Measurements from ENCODE around the gene PAX6.

Gene PAX6

DNA sequence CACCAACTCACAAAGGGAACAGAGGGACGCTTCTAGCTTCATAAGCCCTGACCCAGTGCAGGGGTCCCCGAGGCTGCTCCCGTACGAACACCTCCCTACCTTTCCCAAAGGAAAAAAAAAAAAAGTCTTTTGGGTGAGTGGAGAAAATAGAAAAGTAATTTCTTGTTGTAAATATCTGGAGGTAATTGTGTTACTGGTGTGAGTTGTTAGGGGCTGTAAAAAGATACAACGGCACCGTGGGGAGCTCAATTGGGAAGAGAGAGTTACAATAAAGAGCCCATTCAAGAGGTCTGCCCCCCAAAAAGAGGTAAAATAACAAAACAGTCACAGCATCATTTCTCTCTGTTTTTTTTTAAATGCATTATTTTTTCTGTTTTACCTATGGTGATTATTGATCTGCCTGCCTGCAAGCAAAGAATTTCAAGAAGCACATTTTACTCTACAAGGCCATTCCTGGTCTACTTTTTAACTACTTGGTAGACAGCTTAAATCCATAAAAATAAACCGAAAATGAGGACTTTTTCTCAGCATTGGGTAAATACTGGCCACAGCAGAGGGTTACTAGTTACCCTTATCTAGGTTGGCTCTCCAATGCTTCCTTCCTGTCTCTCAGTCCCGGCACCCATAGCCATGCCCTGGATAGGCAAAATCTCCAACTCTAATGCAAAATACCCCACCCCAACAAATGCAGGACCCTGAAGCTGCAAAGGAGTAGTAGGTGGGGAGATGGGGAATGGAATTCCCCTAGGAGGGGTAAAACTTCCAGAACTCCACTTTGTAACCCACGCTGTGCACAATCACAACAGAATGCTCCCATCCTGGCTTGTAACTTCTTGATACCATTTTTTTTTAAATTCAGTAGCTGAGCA lies 3.1 kb downstream of the PAX6 start:
- DNase-seq, result no peak

DNA sequence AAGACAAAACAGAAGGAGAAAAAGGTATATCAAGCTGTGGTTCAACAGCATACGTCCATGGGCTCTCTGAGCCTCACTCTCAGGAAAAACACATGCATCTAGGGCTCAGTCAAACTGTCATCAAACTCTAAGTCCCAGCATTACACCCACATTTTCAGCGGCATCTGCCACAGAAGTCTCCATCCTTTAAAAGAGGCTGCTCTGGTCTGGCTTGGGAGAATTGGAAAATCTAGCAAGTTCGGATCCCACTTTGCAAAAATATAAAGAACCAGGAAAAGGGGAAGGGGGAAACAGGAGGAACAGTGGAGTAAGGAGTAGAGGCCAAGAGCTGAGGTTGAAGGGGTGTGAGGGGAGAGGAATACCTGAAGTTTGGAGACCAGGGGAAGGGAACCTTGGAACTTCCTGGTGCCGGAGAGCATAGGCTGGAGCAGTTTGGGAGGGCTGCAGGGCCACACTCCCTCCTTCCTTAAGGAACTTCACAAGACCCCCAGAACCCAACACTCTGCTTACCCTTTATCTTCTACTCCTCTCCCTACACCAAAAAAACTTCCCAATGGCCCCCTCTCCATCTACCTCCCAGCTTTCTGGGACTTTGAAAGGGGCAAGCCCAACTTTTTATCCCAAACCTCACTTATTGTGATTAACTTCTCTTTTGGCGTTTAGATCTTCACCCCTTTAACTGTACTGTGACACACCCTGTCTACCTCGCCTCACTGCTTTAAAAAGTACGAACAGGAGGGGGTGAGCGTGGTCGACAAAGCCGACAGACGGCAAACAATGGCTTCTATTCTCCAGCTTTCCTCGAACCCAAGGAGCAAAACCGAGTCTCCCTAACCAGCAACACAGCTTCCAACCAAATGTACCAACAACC lies 4.0 kb downstream of the PAX6 start:
- DNase-seq, result no peak

DNA sequence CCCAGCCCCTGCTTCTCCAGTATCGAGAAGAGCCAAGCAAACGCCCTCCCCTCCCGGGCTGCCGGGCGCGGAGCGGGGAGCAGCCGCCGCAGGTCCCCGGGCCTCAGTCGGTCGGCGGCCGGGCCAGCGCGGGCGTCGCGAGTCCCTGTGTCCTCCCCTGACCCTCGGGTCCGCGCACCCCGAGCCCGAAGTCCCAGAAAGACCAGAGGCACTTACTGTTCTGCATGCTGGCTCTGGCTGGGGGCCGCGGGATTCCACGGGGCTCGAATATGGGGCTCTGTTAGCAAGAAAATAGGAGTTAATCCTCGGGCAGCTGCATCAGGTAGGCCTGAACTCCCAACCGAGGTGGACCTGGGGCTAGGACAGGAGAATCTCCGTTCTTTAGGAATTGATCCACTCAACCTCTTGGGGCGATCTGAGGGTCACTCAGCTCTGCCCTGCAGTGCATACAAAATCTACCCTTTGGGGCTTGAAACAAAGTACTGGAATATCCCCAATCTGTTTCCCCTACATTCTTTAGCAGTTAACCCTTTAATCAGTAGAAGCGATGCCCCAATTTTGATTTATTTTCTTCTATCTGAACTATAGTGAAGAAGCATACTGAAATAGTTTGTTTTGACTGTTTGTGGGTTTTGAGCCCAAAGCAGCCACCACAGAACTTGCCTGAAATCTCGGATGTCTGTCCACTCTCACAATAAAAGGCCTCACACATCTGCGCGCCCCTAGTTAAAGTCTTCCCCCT lies 4.8 kb downstream of the PAX6 start:
- no peak for DNase-seq

DNA sequence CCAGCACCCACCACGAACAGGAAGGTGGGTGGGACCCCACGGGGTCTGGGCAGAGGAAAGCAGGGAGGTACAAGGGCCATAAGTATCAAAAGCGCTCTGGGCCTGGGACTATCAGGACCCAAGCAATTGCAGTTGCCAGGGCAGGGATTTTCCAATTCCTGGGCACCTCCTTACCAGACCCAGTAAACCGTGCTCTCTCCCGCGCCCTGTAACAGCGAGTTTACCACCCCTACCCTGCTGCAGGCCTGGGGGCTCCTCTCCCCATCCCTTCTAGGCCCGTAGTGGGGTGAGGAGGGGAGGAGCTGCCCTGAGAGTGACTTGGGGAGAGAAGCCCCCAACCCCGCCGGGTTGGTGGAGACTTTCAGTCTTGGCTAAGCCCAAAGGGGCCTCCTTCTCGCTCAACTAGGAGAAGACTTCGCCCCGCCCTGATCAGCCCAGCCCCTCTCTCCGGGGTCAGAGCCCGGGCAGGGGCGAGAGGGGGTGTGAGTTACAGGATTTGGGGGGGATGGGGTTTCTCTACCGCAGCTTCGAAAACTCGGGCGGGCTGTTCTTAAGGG lies 5.4 kb downstream of the PAX6 start:
- DNase-seq, result no peak

DNA sequence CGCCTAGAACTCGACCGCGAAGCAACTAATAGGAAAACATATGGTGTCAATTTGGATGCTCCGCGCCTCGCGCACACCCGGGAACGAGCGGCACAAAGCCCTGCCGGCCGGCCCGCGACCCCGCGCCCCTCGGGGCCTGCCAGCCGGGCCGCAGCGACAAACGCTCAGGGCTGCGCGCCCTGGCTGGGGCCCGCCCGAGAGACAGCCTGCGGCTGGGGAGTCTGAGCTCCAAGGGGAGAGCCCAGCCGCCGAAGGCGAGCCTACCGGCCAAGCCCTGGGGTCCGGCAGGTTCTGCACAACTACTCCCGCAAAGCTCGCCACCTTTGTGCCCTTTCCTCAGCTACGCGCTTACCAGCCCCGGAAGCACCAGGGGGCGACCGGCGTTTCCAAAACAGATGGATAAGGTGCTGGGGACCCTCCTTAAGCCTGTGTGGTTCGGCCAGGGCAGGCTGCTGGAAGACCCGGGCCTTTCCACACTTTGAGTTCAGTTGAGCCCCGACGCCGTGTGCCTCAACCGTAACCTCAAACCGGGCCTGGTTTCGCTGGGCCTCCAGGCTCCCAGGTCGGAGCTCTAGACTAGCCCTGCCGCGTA lies 6.0 kb downstream of the PAX6 start:
- no peak for DNase-seq

DNA sequence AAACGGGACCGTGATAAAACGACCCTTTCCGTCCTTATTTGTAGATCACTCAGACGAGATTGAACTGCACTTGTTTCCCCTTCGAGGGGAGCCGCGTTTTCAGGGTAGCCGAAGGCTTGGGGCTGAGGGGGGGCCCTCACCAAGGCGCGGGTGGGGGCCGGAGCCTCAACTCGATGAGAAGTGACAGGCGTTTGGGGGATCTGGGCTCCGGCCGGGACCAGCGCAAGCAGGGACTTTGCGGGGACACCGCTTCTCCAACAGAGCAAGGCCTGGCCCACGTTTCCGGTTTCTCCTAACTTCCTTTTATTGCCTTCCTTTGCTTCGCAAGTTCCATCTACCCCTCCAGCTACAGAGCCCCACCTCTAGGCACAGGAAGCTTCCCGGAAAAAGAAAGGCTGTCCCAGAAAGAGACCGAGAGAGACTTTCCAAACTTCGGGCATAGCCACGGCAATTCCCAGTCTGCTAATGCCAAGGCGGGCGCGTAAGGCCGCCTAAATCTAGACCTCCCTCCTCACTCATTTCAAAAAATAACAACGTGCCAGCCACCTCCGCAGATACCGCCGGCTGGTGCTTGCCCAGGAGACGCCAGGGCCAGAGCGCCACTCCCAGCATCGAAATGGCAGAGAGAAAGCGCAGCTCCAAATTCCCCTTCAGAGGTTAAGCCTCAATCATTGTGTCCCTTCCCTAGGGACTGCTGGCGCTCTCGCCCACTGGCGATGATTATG lies 6.6 kb downstream of the PAX6 start:
- no peak for DNase-seq

DNA sequence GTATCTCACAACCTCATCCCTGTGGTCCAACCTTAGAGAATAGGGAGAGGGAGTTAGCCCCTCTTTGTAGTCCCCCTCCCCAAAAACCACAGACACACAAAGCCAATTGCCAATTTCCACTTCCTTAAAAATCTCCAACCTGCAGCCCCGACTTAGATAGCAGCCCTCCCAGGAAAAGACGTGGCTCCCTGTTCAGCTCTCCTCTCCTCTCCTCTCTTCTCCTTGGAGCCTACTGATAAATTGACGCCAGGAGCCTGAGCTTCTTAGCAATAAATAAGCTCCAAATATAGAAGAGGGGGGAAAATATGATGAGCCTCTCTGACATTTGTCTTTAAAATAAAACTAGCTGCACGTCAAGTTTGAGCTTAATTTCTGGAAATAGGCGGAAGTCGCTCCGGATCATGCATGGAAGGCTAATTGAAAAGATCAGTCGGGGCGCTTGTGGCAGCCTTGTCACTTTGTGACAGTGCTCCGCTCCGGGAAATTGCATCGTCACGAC lies 7.3 kb downstream of the PAX6 start:
- no peak for DNase-seq

DNA sequence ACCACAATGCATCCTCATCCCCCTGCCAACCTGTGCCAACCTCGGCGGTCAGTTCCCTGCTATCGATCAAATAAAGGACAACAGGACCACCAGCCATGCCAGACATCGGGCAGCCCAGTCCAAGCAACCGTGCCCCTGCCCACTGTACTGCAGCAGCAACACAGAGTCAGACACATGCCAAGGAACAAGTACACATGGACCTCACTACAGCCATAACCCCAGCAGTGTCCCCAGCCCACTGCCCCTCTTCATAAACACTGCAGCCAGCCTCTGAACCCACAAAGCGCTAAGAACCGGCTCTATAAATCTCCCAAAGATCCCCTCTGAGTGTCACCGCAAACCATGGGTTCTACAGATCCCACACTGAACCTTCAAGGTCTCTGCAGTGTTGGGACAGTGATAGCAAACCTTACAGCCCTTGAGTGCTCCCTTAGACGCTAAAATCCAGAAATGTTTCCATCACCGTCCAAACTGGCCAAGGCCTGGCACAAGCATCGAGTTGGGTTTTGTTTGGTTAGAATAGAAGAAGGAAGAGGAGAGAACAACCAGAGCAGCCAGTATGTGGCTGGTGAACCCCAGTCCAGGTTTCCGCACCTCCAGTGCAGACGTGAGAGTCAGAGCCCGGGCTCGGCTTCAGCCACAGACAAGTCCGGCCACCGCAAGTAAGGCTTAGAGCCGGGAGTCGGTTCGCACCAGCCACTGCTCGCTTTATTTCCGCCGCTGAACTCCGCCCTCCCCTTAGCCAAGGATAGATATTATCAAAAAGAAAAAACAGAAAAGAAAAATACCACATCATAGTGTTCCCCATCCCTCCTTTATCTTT lies 7.9 kb downstream of the PAX6 start:
- DNase-seq, result no peak

DNA sequence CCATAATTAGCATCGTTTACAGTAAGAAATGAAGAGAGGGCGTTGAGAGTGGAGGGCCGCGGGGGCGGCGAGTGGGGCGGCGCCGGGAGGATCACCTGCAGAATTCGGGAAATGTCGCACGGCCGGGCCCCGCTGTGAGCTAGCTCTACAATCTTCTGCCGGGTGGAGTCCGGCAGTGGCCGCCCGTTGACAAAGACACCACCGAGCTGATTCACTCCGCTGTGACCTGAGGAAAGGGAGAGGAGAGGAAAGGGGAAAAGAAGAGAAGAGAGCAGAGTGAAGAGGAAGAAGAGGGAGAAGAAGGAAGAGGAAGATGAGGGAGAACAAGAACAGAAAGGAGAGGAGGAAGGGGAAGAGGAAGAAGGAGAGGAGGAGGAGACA lies 8.5 kb downstream of the PAX6 start:
- no peak for DNase-seq

DNA sequence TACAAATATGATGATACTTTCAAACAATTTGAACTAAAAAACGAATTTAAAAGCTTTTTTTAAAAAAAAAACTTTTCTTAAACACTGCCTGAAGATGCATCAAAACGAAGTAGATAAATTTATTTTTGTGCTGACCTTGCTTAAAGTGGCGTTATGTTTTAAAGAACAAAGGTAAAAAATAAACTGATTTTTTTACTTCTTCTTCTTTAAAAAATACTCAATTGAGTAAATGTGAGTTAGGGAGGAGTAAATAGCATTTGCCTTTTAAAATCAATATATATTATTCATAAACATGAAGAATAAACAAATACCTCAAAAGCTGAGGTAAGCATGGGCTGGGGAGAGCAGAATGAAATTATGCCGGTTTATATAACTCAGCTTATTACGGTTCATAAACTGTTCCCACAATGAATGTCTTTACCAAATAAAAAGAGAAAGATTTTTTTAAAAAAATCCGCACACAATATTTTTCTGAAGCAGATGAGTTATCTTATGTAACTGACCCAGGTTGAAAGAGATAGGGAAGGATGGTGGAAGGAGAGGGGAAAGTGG lies 9.0 kb downstream of the PAX6 start:
- DNase-seq, result no peak

DNA sequence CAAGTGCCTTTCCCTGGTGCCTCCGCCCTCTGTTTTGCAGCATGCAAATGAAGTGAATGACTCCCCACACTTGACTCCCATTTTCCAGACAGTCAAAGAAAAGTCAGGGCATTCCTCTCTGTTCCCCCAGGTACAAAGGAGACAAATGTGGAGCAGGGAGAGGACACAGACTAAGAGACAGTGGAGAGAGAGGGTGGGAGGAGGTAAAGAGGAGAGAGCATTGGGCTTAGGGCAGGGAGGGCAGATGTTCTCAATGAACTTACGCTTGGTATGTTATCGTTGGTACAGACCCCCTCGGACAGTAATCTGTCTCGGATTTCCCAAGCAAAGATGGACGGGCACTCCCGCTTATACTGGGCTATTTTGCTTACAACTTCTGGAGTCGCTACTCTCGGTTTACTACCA lies 9.8 kb downstream of the PAX6 start:
- DNase-seq, result no peak

DNA sequence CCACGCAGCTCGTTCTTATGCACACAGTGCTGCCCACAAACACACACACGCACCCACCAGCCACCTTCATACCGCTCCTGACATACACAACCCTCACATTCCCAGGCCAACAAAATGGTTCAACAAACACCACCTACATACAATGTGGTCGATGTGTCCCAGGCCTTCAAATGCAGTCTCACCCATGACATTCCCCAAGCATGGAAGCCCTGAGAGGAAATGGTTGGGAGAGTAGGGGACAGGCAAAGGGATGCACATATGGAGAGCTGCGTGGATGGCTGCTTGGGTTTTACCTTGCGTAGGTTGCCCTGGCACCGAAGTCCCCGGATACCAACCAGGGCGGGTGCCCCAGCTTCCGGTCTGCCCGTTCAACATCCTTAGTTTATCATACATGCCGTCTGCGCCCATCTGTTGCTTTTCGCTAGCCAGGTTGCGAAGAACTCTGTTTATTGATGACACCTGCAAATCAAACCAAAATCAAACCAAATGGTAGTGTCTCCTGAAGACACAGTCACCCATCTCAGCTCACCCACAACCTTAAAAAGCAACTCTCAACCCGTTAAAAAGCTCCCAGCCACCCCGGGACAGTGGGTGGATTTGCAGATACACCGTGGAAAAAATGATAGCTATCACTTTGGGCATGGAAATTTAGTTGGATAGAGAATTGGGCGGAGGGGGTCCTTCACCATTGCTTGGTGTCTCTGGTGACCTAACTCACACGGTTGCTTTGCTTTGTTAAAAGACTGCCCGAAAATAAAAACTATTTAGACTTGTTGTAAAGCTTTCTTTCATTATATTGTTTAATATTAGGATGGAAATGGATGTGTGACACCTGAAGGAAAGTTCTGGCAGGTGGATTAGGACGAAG lies 10.5 kb downstream of the PAX6 start:
- no peak for DNase-seq

DNA sequence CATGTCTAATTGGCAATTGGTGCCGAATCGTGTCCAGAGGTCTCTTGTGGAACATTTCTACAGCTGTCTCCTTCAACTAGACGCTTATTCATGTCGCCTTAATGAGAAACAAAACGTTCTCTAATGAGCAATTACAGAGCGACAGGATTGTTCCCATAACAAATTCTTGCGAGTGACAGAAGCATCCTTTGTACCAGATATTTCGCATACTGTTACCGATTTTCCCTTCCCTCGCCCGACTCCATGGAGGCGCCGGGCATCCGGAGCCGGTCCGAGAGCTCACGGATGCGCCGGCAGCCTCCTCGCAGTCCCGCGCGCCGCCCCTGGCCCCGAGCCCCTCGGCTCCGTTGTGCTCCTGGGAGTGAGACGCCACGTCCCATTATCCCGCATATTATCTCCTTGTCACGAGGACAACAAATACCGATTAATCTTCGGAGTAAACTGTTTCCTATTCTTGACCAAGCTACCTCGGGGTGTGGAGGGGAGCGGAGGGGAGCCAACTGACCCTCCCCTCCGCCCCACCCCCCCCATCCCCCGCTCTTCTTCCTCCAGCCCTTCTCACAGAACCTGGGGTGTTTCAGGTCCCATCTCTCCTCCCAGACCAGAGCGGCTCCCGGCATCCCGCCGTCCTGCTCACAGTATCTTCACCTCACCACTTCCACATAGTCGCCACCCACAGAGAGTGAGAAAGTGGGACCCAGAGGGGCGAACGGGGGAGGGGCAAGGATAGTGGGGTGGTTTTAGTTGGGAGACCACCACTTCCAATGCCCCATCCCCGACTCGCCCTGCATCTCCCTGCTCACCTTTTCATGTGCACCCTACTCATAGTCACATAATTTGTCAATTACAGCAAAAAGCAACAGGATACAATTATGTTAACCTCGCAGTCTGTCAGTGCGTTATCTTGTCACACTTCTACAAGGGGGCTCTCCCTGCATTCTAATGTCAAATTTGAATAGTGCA lies 11.4 kb downstream of the PAX6 start:
- no peak for DNase-seq

DNA sequence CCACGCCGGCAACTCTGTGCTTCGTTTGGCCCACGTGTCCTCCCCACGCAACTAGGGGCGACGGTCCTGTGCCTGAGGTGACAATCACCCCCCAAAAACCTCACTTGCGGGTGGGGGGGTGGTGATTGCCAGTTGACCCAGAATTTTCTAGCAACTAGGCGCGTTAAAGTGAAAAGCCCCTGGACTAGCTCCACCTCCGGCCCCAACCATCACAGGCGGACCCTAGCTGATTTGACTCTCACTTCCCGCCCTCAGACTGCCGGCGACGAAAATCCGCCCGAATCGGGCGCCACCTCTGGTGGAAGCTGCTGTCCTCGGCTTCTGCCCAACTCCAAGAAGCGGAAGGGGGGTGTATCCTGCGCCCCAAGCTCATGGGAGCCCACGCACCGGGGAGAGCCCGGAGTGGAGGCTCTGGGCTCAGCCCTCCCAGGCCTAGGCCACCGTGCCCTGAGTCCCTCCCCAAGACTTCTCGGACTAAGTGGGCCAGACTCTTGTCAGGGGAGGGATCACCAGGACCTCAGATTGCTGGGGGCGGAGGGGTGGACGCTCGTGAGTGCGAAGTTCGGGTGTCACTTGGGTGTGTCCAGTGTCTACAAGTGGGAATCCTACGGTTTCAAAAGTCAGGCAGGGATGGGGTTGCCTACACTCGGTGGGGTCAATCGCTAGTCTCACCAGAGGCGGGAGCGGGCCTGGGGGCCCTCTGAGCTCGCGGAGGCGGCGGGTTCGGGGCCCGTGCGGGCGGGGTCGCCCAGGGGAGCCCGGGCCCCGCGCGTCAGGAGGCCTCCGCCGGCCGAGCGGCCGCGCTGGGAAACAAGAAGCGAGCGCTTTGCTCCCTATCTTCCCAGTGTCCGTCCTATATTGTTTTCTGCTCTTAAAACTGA lies 12.3 kb downstream of the PAX6 start:
- no peak for DNase-seq

DNA sequence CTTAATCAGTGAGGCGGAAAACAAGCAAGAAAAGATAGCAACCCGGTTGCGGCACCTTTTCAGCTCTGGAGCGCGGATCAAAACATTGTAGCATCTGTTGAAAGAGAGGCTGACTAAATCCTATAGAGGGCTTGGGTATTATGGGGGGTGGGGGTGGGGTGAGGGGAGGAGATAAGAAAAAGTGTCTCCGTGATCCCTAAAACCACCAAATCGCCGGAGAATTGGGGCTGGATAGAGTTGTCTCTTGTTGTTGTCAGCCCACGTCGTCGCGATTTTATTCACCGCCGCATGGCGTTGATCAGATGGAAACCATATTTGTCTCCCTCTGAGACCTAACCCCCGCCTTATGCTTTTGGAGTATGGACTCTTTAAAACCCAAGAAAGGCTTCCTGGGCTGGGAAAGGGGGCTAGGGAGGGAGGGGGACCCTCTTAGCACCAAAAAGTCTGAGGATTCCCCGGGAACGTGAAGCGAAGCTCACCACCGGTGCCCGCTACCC lies 13.0 kb downstream of the PAX6 start:
- no peak for DNase-seq

DNA sequence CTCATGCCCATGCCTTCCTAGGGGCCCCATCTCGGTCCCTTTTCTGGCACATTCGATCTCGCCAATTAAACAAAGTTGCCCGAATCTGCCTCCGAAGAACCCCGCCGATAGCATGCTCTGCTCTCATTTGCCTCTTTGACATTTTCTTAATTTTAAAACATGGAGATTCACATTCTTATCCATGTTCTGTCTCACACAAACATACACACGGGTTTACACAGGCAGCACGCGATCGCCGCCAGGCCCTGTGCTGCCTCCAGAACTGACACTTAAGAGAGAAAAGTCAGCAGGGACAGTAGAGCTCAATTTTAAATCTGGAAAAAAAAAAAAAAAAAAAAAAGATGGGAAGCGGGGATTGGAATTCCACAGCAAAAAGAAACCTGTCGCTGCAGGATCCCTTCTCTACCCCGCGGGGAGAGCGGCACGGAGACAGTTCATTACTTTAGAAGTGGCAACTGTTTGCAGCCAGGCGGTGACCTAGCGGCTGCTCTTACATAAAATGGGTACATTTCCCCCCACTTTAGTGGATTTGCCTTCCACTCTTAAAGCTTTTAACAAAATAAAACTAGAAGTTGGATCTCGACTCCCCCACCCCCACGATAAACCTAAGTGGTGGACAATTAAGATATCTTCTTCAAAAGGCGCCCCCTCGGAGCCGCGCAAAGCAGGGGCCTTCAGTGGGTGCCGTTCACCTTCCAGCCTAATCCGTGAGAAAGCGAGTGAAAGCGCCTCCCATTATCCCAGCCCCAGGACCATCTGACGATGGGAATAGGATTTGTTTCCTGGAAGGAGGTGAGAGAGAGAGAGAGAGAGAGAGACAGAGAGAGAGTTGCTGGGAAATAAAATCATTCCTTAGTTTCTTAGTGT lies 13.7 kb downstream of the PAX6 start:
- no peak for DNase-seq
